Brain pericyte (primary cell): ENCODE measurements around the gene CALR.
"Not testable (repeated sequence)": the region's sequence is repeated elsewhere in the genome, so short reads cannot be mapped to it uniquely, and the experiment has no call there.

Experiments
- DNase-seq: peaks from one replicate; pipeline ENCODE4 v3.0.0-alpha.2; 2012; ENCODE audit warnings: low read depth, low spot score

CALR gene

GRCh38 chr19:12952488-12953137 is 14.2 kb downstream of the CALR start:
- no peak for DNase-seq

GRCh38 chr19:12953138-12953798 is 14.9 kb downstream of the CALR start:
- no peak for DNase-seq

- no peak for DNase-seq
These were observed 15.6 kb downstream of the CALR start for GRCh38 chr19:12953799-12954611.

GRCh38 chr19:12954612-12954962 is 16.2 kb downstream of the CALR start:
- no peak for DNase-seq

GRCh38 chr19:12955575-12955974 is 17.2 kb downstream of the CALR start:
- DNase-seq, result not testable (repeated sequence)

GRCh38 chr19:12955996-12956395 is 17.6 kb downstream of the CALR start:
- no peak for DNase-seq

- no peak for DNase-seq
These were observed 18.3 kb downstream of the CALR start, which contains the start of gene GADD45GIP1 for GRCh38 chr19:12956446-12957388. TSS of gene GADD45GIP1 (minus strand) at chr19:12957223. CDS start at chr19:12957212, 11 bp downstream.

GRCh38 chr19:12957389-12957952 is 19.1 kb downstream of the CALR start:
- DNase-seq, result not testable (repeated sequence)

- DNase-seq, result no peak
These were observed 21.1 kb downstream of the CALR start for GRCh38 chr19:12959481-12959880.

- DNase-seq, result no peak
These were observed 26.8 kb downstream of the CALR start for GRCh38 chr19:12965017-12965811.

- no peak for DNase-seq
These were observed 27.4 kb downstream of the CALR start for GRCh38 chr19:12965812-12966135.

GRCh38 chr19:12967907-12968306 is 29.5 kb downstream of the CALR start:
- no peak for DNase-seq

GRCh38 chr19:12969292-12969988 is 31.0 kb downstream of the CALR start, which contains the start of gene DAND5:
TSS of gene DAND5 (plus strand) at chr19:12969576. CDS start at chr19:12969661, 85 bp downstream.
- DNase-seq, result no peak

GRCh38 chr19:12970070-12970820 is 31.8 kb downstream of the CALR start:
- no peak for DNase-seq

GRCh38 chr19:12973236-12973635 is 34.8 kb downstream of the CALR start:
- no peak for DNase-seq

- no peak for DNase-seq
These were observed 36.2 kb downstream of the CALR start for GRCh38 chr19:12974301-12975220.

- DNase-seq, result no peak
These were observed 36.9 kb downstream of the CALR start for GRCh38 chr19:12975221-12975741.

GRCh38 chr19:12976109-12976508 is 37.7 kb downstream of the CALR start:
- DNase-seq, result not testable (repeated sequence)
